ENCODE data around the gene LSP1.
"Not testable (repeated sequence)": the region's sequence is repeated elsewhere in the genome, so short reads cannot be mapped to it uniquely, and the experiment has no call there.

Gene LSP1

DNA sequence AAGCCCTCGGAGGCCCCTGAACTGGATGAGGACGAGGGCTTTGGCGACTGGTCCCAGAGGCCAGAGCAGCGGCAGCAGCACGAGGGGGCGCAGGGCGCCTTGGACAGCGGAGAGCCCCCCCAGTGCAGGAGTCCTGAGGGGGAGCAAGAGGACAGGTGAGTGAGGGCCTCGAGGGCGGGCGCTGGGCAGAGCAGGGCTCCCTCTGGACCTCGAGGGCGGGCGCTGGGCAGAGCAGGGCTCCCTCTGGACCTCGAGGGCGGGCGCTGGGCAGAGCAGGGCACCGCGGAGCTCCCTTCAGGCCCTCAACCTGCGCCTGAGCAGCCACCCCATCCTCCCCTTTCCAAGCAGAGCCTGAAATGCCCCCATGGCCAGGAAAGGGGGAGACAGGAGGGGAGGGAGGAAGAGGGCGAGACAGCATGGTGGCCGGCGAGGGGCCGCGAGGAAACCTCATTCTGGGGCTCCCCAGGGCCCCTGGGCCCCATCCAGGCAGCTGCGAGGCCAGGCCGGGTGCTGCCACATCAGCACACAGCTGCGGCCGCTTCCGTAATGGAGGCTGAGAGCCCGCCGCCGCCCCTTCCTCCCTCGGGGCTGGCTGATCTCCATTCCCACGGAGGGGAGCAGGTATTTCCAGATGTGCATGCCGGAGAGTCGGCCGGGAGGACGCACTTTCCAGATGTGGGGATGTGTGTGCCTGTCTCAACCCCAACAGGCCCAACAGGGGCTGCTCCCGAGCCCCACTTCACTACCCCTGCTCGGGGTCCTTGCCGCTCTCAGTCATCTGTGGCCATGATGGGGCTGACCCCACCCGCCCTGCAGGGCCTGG is 28.8 kb downstream of the LSP1 start:
- no peak for DNase-seq
- TF ChIP-seq, protein P1, sequence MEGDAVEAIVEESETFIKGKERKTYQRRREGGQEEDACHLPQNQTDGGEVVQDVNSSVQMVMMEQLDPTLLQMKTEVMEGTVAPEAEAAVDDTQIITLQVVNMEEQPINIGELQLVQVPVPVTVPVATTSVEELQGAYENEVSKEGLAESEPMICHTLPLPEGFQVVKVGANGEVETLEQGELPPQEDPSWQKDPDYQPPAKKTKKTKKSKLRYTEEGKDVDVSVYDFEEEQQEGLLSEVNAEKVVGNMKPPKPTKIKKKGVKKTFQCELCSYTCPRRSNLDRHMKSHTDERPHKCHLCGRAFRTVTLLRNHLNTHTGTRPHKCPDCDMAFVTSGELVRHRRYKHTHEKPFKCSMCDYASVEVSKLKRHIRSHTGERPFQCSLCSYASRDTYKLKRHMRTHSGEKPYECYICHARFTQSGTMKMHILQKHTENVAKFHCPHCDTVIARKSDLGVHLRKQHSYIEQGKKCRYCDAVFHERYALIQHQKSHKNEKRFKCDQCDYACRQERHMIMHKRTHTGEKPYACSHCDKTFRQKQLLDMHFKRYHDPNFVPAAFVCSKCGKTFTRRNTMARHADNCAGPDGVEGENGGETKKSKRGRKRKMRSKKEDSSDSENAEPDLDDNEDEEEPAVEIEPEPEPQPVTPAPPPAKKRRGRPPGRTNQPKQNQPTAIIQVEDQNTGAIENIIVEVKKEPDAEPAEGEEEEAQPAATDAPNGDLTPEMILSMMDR (IDR thresholded peaks at IDR 0.05; ENCODE audit: low read depth, low read length), result no peak
- no peaks in the 10 kb centered on the region for H3K9me3 ChIP-seq
- H3K27me3 ChIP-seq, result no peaks in the 10 kb centered on the region
- no peaks in the 10 kb centered on the region for H3K36me3 ChIP-seq
- no peak overlapping the region for H3K4me3 ChIP-seq (ENCODE audit: low read depth, low read length)
- H3K4me1 ChIP-seq, result peaks cover 9% of the 10 kb centered on the region

DNA sequence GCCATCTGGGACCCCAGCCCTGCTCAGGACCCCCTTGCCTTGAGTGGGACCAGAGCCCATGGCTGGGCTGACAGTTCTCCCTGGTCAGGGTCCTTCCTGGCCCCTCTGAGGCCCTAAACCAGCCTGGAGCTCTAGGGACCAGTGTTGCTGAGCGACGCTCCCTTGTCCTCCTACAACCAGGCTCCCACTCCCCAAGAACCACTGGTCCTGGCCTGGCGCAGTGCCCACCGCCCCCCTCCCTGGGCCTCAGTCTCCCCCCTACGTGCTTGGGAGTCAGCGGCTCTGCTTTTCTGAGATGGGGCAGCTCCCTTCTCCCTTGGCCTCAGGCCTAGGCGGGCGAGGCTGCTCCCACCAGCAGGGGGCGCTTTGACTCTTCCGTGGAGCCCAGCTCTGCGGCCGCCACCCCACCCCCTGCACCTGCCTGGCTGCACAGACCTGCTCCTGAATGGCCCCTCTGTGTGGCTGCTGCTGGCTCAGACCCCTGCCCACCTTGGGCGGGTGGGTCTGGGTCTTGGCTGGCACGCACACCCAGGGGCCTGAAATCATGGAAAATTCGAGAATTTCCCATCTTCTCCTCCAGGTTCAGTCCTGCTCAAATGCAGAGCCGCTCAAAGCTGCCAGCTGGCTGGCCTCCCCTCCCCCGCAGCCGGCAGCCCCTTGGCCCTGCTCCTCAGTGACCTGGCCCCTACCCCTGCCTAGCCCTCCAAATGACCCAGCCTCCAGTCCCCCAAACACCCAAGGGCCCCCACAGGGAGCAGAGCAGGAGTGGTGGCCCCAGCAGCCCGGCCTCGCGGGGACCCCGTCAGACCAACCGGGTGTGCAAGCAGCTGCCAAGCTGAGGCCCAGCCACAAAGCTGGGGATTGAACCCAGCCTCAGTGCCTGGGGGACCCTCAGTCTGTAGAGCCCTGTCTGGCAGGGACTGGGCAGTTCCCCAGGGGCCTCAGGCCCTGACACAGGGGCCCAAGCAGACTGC is 29.7 kb downstream of the LSP1 start:
- H3K4me3 ChIP-seq (ENCODE audit: low read depth, low read length), result no peak overlapping the region
- no peaks in the 10 kb centered on the region for H3K27me3 ChIP-seq
- TF ChIP-seq, protein P1 (IDR thresholded peaks at IDR 0.05; ENCODE audit: low read depth, low read length), result peak; percentile 73
- H3K4me1 ChIP-seq, result peaks cover 9% of the 10 kb centered on the region
- peak; percentile 85 for DNase-seq
- no peaks in the 10 kb centered on the region for H3K36me3 ChIP-seq
- no peaks in the 10 kb centered on the region for H3K9me3 ChIP-seq

DNA sequence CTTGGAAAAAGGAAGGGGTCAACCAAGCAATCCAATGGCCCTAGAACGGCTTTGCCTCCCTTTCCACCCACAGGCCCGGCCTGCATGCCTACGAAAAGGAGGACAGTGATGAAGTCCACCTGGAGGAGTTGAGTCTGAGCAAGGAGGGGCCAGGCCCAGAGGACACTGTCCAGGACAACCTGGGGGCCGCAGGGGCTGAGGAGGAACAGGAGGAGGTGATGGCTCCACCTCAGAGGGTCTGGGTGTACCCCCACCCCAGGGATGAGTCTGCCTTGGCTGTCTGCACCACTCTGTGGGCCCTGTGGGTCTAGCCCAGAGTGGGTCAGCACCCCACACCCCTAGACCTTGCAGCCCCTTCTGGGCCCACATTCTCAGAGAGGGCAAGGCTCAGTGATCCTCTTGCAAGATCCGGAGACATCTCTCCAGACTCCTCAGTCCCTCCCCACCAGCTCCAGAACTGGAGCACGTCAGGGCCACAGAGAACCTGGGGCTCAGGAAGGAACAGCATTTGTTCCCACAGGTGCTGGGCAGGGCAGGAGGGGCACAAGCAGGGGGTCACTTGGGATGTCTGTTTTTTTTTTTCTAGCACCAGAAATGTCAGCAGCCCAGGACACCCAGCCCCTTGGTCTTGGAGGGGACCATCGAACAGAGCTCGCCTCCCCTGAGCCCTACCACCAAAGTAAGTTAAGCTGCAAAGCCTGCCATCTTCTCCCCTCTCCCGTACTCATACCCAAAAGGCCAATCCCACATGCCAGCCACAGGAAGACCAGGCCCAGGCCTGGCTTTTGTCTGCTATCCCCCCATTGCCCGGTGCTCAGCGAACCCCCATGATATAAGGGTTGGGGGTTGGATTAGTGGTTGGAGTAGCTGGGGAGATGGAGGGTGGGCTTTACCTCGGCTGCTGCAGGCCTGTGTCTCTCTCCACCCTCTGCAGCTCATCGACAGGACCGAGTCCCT is 30.7 kb downstream of the LSP1 start:
- no peak for DNase-seq
- TF ChIP-seq, protein P1 (IDR thresholded peaks at IDR 0.05; ENCODE audit: low read depth, low read length), result no peak
- Histone ChIP-seq H3K27me3 (no peaks in the 10 kb centered on the region), H3K4me3 (ENCODE audit: low read depth, low read length) (no peak overlapping the region), H3K36me3 (no peaks in the 10 kb centered on the region), H3K9me3 (no peaks in the 10 kb centered on the region), H3K4me1 (peaks cover 9% of the 10 kb centered on the region)

DNA sequence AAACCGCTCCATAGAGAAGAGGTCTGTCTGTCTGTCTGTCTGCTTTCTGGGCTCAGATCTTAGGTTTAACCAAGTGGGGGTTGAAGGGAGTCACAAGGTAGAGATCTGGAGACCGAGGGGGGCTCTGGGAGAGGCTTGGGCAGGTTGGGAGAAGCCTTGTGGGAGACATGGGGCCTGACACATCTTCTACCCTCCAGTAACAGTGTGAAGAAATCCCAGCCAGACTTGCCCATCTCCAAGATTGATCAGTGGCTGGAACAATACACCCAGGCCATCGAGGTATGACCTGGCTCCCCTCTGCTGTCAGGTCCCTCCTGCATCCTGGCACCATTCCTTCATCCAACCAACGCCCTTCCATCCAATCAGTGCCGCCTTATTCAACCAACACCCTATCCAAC is 31.4 kb downstream of the LSP1 start:
- H3K27me3 ChIP-seq, result no peaks in the 10 kb centered on the region
- H3K36me3 ChIP-seq, result no peaks in the 10 kb centered on the region
- DNase-seq, result no peak
- H3K4me3 ChIP-seq (ENCODE audit: low read depth, low read length), result no peak overlapping the region
- no peaks in the 10 kb centered on the region for H3K9me3 ChIP-seq
- peaks cover 9% of the 10 kb centered on the region for H3K4me1 ChIP-seq
- TF ChIP-seq, protein P1 (IDR thresholded peaks at IDR 0.05; ENCODE audit: low read depth, low read length), result no peak

DNA sequence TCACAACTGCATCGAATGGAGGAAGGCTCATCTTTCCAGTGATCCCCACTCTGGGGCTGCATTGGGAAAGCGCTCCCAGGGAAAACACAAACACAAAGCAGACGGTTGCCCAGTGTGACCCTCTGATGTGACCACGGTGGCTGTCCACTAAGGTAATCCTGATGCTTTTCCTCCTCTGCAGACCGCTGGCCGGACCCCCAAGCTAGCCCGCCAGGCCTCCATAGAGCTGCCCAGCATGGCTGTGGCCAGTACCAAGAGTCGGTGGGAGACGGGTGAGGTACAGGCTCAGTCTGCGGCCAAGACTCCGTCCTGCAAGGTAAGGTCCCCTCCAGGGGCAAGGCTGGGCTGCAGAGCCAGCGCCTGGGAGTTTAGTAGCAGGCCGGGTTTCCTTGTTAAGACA is 33.7 kb downstream of the LSP1 start:
- H3K4me3 ChIP-seq (ENCODE audit: low read depth, low read length); H3K9me3 ChIP-seq; H3K36me3 ChIP-seq; H3K27me3 ChIP-seq; H3K4me1 ChIP-seq; DNase-seq: not testable (repeated sequence)
